IMR-90 (cell line): Measurements from ENCODE around the gene ADORA2A. TPM values are rescaled to one million over a fixed set of nuclear protein-coding genes. Genes with fewer than 3 reads are reported as not detected.

Experiments
- ATAC-seq: fragments of 200-7000 bp; cut with Tn5 transposase; 2 replicates; pipeline ENCODE4 v1.9.1; 2020; ENCODE audit warnings: low read depth, mild to moderate bottlenecking, moderate library complexity
- BruUV-seq: library from RNA; stranded (reverse); fragments of 400-500 nt; replicated peaks from 2 replicates; lab custom pipeline; 2021; lab: Mats Ljungman, UMichigan
- CTCF ChIA-PET: fragments of 300-600 bp; formaldehyde crosslinking; extraction: SDS; loops from one replicate; lab custom pipeline; 2021; ENCODE audit warnings: antibody characterized with exemption; lab: Yijun Ruan, JAX
- POLR2A ChIA-PET: fragments of 300-600 bp; sonication (Branson Sonifier 250); formaldehyde crosslinking; loops from one replicate; lab custom pipeline; 2022; ENCODE audit warnings: antibody characterized with exemption; ENCODE audit not compliant: unreplicated experiment; lab: Charles Lee
- DNase-seq: peaks from one replicate; pipeline ENCODE4 v3.0.0; 2013
- H2AFZ ChIP-seq: replicated peaks from 2 replicates; pipeline ENCODE3; 2013; ENCODE audit warnings: low read length, mild to moderate bottlenecking; ENCODE audit not compliant: poor library complexity
- H2AK5ac ChIP-seq: 2 replicates; pipeline ENCODE4 v1.6.1; 2013; ENCODE audit warnings: low read depth, low read length, inconsistent platforms
- H2AK9ac ChIP-seq: replicated peaks from 2 replicates; pipeline ENCODE3; 2013; ENCODE audit warnings: mild to moderate bottlenecking, low read depth, low read length, moderate library complexity; ENCODE audit not compliant: poor library complexity
- H2BK120ac ChIP-seq: 2 replicates; pipeline ENCODE4 v1.6.1; 2013; ENCODE audit warnings: low read depth, low read length, inconsistent platforms
- H2BK15ac ChIP-seq: 3 replicates; pipeline ENCODE4 v1.6.1; 2013; ENCODE audit warnings: low read depth, low read length, inconsistent platforms
- H2BK20ac ChIP-seq: 2 replicates; pipeline ENCODE4 v1.6.1; 2013; ENCODE audit warnings: low read depth, mild to moderate bottlenecking, inconsistent platforms, low read length, moderate library complexity
- H2BK5ac ChIP-seq: 2 replicates; pipeline ENCODE4 v1.6.1; 2013; ENCODE audit warnings: mild to moderate bottlenecking, low read depth, low read length, inconsistent platforms; ENCODE audit not compliant: poor library complexity, severe bottlenecking
- H3K14ac ChIP-seq: replicated peaks from 2 replicates; pipeline ENCODE4 v1.6.1; 2013; ENCODE audit warnings: low read depth, low read length, inconsistent platforms
- H3K18ac ChIP-seq: 2 replicates; pipeline ENCODE4 v1.6.1; 2013; ENCODE audit warnings: low read depth, low read length, control low read depth
- H3K23ac ChIP-seq: 2 replicates; pipeline ENCODE4 v1.6.1; 2013; ENCODE audit warnings: low read depth, low read length, inconsistent platforms
- H3K27ac ChIP-seq: 2 replicates; pipeline ENCODE4 v1.5.1; 2013; ENCODE audit warnings: mild to moderate bottlenecking, control low read depth, low read length; ENCODE audit not compliant: insufficient read depth
- H3K27me3 ChIP-seq: 2 replicates; pipeline ENCODE4 v1.6.1; 2013; ENCODE audit warnings: low read length; ENCODE audit not compliant: control insufficient read depth, insufficient read depth
- H3K36me3 ChIP-seq: 2 replicates; pipeline ENCODE4 v1.6.1; 2013; ENCODE audit warnings: low read length, mixed read lengths; ENCODE audit not compliant: control insufficient read depth, insufficient read depth
- H3K4ac ChIP-seq: 2 replicates; pipeline ENCODE4 v1.6.1; 2013; ENCODE audit warnings: low read depth, low read length, inconsistent platforms
- H3K4me1 ChIP-seq: 2 replicates; pipeline ENCODE4 v1.6.1; 2013; ENCODE audit warnings: low read length, mixed read lengths; ENCODE audit not compliant: control insufficient read depth, insufficient read depth
- H3K4me2 ChIP-seq: 2 replicates; pipeline ENCODE4 v1.6.1; 2013; ENCODE audit warnings: low read depth, mild to moderate bottlenecking, control low read depth, low read length, moderate library complexity
- H3K4me3 ChIP-seq: 2 replicates; pipeline ENCODE4 v1.5.1; 2013; ENCODE audit warnings: low read depth, mild to moderate bottlenecking, control low read depth, low read length, moderate library complexity; ENCODE audit not compliant: insufficient read depth
- H3K56ac ChIP-seq: 2 replicates; pipeline ENCODE4 v1.6.1; 2013; ENCODE audit warnings: low read length, inconsistent platforms; ENCODE audit not compliant: insufficient read depth; ENCODE audit errors: extremely low read depth
- H3K79me1 ChIP-seq, 2 experiments: 2 replicates each; pipeline ENCODE4 v1.6.1; 2013; ENCODE audit warnings: low read length in 2 of 2, inconsistent platforms in 1 of 2, low read depth in 1 of 2
- H3K9ac ChIP-seq: 2 replicates; pipeline ENCODE4 v1.6.1; 2013; ENCODE audit warnings: low read depth, low read length, control low read depth
- H3K9me1 ChIP-seq: 2 replicates; pipeline ENCODE4 v1.6.1; 2013; ENCODE audit warnings: low read length, inconsistent platforms; ENCODE audit not compliant: insufficient read depth
- H3K9me3 ChIP-seq: 2 replicates; pipeline ENCODE4 v1.6.1; 2013; ENCODE audit warnings: low read length; ENCODE audit not compliant: control insufficient read depth, insufficient read depth
- H4K20me1 ChIP-seq: 2 replicates; pipeline ENCODE4 v1.6.1; 2013; ENCODE audit warnings: low read length, inconsistent platforms; ENCODE audit not compliant: insufficient read depth
- H4K5ac ChIP-seq: 2 replicates; pipeline ENCODE4 v1.6.1; 2013; ENCODE audit warnings: mild to moderate bottlenecking, low read depth, low read length, control low read depth
- H4K8ac ChIP-seq, 2 experiments: 2 replicates each; pipeline ENCODE4 v1.6.1; 2013; ENCODE audit warnings: low read depth in 2 of 2, low read length in 2 of 2, control low read depth in 1 of 2, inconsistent platforms in 1 of 2
- H4K91ac ChIP-seq: 2 replicates; pipeline ENCODE4 v1.6.1; 2013; ENCODE audit warnings: low read depth, low read length, inconsistent platforms; ENCODE audit not compliant: insufficient read depth
- BHLHE40 ChIP-seq: fragments of 150-350 bp; IDR thresholded peaks from 2 replicates; pipeline ENCODE4 v1.6.1; 2016; ENCODE audit warnings: mild to moderate bottlenecking, low read depth, low read length
- CEBPB ChIP-seq: IDR thresholded peaks from 2 replicates; pipeline ENCODE4 v1.6.1; 2012; ENCODE audit warnings: low read depth, low read length, improper control_type of control experiment
- FOS ChIP-seq: fragments of 150-350 bp; IDR thresholded peaks from 2 replicates; pipeline ENCODE4 v1.6.1; 2016; ENCODE audit warnings: low read depth, low read length
- MAFK ChIP-seq: IDR thresholded peaks from 2 replicates; pipeline ENCODE4 v1.6.1; 2012; ENCODE audit warnings: low read depth, low read length, improper control_type of control experiment
- MAZ ChIP-seq: IDR thresholded peaks from 2 replicates; pipeline ENCODE4 v1.6.1; 2012; ENCODE audit warnings: low read depth, mild to moderate bottlenecking, low read length, improper control_type of control experiment, moderate library complexity, borderline replicate concordance
- MXI1 ChIP-seq: IDR thresholded peaks from 2 replicates; pipeline ENCODE4 v1.6.1; 2012; ENCODE audit warnings: low read depth, mild to moderate bottlenecking, low read length, moderate library complexity, borderline replicate concordance
- NFE2L2 ChIP-seq: fragments of 150-350 bp; IDR thresholded peaks from 2 replicates; pipeline ENCODE4 v1.6.1; 2016; ENCODE audit warnings: low read depth, mild to moderate bottlenecking, low read length
- RAD21 ChIP-seq: IDR thresholded peaks from 2 replicates; pipeline ENCODE4 v1.6.1; 2012; ENCODE audit warnings: low read length, improper control_type of control experiment
- RCOR1 ChIP-seq: IDR thresholded peaks from 2 replicates; pipeline ENCODE4 v1.6.1; 2012; ENCODE audit warnings: mild to moderate bottlenecking, low read length, improper control_type of control experiment; ENCODE audit not compliant: insufficient replicate concordance
- RFX5 ChIP-seq: IDR thresholded peaks from 2 replicates; pipeline ENCODE4 v1.8.0; 2012; ENCODE audit warnings: low read depth, mild to moderate bottlenecking, low read length, moderate library complexity
- SMC3 ChIP-seq: fragments of 150-350 bp; IDR thresholded peaks from 2 replicates; pipeline ENCODE4 v1.6.1; 2016; ENCODE audit warnings: low read depth, mild to moderate bottlenecking, antibody characterized with exemption, low read length, moderate library complexity
- dilution Hi-C: fragments of 300-500 bp; cut with HindIII; formaldehyde crosslinking; loops from one replicate; pipeline ENCODE4 v1.14.3; 2018; ENCODE audit warnings: low sequenced_read_pairs; ENCODE audit not compliant: unreplicated experiment
- in situ Hi-C: fragments of 300-500 bp; cut with MboI; formaldehyde crosslinking; loops from 3 replicates; pipeline ENCODE4 v1.14.3; 2019; ENCODE audit warnings: low sequenced_read_pairs, inconsistent platforms, mixed read lengths
- intact Hi-C: fragments of 100-400 bp; cut with micrococcal nuclease; formaldehyde crosslinking; loops from 2 replicates; pipeline ENCODE4 v1.10.0; 2022
- polyA plus RNA-seq, 3 experiments: library from polyadenylated mRNA; depleted of rRNA; stranded (reverse); fragments of >200 nt; gene quantifications; 2 replicates each; pipeline ENCODE4 v1.2.3, GENCODE V29; 2012; ENCODE audit warnings: low replicate concordance in 1 of 3
- total RNA-seq: library from RNA; depleted of rRNA; stranded (reverse); fragments of >200 nt; gene quantifications from 2 replicates; pipeline ENCODE4 v1.2.3, GENCODE V29; 2012
- TF ChIP-seq, protein P1 (sequence below): fragments of 150-350 bp; IDR thresholded peaks from 2 replicates; pipeline ENCODE4 v1.6.1; 2016; ENCODE audit warnings: low read depth, mild to moderate bottlenecking, low read length, moderate library complexity, borderline replicate concordance
- TF ChIP-seq, protein P2 (sequence below): fragments of 150-350 bp; IDR thresholded peaks from 2 replicates; pipeline ENCODE4 v1.6.1; 2017; ENCODE audit warnings: mild to moderate bottlenecking, antibody characterized with exemption, low read length, low read depth
- TF ChIP-seq, protein P3 (sequence below): conservative IDR thresholded peaks from 2 replicates; pipeline ENCODE4 v1.5.1; 2012; ENCODE audit warnings: mild to moderate bottlenecking, low read depth, low read length, improper control_type of control experiment

Gene ADORA2A
- total and polyA plus RNA-seq, 2 of the 4 experiments (the other 2 are of a cell fraction) = 0.36 to 1.1 TPM

DNA sequence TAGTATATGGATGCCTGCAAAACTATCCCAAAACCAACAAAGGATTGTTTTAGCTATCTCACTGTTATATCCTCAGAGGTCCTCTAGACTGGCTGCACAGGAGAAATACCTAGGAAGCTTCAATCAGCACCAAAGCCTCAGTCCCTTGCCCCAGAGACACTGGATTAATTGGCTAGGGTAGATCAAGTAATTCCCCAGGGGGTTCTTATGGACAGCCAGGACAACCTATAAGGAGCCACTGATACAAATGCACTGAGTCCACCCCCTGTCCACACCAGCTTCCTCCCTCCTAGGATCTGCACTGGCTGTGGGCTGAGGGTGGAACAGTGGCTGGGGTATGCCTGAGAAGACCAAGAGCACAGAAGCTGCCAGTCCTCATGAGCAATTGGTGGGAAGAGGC lies 16.3 kb downstream of the ADORA2A start:
- no TSS peak for BruUV-seq
- dilution Hi-C loops (no loop called here), in situ Hi-C loops (no loop called here), intact Hi-C loops (no loop called here)
- Histone ChIP-seq H2AK5ac (no peak overlapping the region), H3K18ac (no peak overlapping the region), H2AK9ac (no peak overlapping the region), H3K56ac (no peak overlapping the region), H3K23ac (no peak overlapping the region), H3K4me2 (no peak overlapping the region), H3K9me3 (no peaks in the 10 kb centered on the region), H4K5ac (no peak overlapping the region), H2BK5ac (no peak overlapping the region), H2BK20ac (no peak overlapping the region), H4K20me1 (no peaks in the 10 kb centered on the region), H4K91ac (no peak overlapping the region), H2BK120ac (no peak overlapping the region), H3K36me3 (no peaks in the 10 kb centered on the region), H3K4me1 (peaks cover 6% of the 10 kb centered on the region), H3K79me1 (no peaks in the 10 kb centered on the region), H3K14ac (no peak overlapping the region), H3K27ac (no peak overlapping the region), H3K4ac (no peak overlapping the region), H3K27me3 (peaks cover 5% of the 10 kb centered on the region), H3K9ac (no peak overlapping the region), H2BK15ac (no peak overlapping the region), H3K4me3 (no peak overlapping the region), H4K8ac (no peak overlapping the region), H2AFZ (no peak overlapping the region), H3K9me1 (0 out of 2 replicates have a peak, but pooled peaks cover 3% of the 10 kb centered on the region)
- CTCF ChIA-PET = interaction anchor here (1.1 to 1.2 kb wide), 2 partner anchors 20 to 61 kb away, joined by 3 to 4 read pairs; no protein-coding TSS in a partner anchor
- DNase-seq (no peak), ATAC-seq (no peak)
- TF ChIP-seq RAD21 = no peak
- no peak for TF ChIP-seq CEBPB
- TF ChIP-seq, protein P1, sequence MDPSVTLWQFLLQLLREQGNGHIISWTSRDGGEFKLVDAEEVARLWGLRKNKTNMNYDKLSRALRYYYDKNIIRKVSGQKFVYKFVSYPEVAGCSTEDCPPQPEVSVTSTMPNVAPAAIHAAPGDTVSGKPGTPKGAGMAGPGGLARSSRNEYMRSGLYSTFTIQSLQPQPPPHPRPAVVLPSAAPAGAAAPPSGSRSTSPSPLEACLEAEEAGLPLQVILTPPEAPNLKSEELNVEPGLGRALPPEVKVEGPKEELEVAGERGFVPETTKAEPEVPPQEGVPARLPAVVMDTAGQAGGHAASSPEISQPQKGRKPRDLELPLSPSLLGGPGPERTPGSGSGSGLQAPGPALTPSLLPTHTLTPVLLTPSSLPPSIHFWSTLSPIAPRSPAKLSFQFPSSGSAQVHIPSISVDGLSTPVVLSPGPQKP = no peak
- TF ChIP-seq FOS = no peak
- TF ChIP-seq, protein P2, sequence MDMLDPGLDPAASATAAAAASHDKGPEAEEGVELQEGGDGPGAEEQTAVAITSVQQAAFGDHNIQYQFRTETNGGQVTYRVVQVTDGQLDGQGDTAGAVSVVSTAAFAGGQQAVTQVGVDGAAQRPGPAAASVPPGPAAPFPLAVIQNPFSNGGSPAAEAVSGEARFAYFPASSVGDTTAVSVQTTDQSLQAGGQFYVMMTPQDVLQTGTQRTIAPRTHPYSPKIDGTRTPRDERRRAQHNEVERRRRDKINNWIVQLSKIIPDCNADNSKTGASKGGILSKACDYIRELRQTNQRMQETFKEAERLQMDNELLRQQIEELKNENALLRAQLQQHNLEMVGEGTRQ = no peak
- TF ChIP-seq MXI1 = no peak
- no peak for TF ChIP-seq SMC3
- TF ChIP-seq RCOR1 = no peak
- TF ChIP-seq, protein P3, sequence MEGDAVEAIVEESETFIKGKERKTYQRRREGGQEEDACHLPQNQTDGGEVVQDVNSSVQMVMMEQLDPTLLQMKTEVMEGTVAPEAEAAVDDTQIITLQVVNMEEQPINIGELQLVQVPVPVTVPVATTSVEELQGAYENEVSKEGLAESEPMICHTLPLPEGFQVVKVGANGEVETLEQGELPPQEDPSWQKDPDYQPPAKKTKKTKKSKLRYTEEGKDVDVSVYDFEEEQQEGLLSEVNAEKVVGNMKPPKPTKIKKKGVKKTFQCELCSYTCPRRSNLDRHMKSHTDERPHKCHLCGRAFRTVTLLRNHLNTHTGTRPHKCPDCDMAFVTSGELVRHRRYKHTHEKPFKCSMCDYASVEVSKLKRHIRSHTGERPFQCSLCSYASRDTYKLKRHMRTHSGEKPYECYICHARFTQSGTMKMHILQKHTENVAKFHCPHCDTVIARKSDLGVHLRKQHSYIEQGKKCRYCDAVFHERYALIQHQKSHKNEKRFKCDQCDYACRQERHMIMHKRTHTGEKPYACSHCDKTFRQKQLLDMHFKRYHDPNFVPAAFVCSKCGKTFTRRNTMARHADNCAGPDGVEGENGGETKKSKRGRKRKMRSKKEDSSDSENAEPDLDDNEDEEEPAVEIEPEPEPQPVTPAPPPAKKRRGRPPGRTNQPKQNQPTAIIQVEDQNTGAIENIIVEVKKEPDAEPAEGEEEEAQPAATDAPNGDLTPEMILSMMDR = no peak
- TF ChIP-seq MAFK = no peak
- no peak for TF ChIP-seq RFX5
- TF ChIP-seq NFE2L2 = no peak
- TF ChIP-seq MAZ = no peak
- no peak for TF ChIP-seq BHLHE40
- POLR2A ChIA-PET = no interaction called here
